GM19397 (cell line): Measurements from ENCODE around the gene NKPD1.
"Not testable (repeated sequence)": the region's sequence is repeated elsewhere in the genome, so short reads cannot be mapped to it uniquely, and the experiment has no call there.

ENCODE experiments used
- ATAC-seq: cut with Tn5 transposase; IDR thresholded peaks from one replicate; pipeline ENCODE4 v1.9.1; 2021; ENCODE audit warnings: mild to moderate bottlenecking, moderate library complexity; ENCODE audit not compliant: unreplicated experiment

NKPD1 gene

GRCh38 chr19:45119582-45119981 lies 41.2 kb downstream of the NKPD1 start:
- no peak for ATAC-seq

- not testable (repeated sequence) for ATAC-seq
Observed at GRCh38 chr19:45118591-45119355, 42.0 kb downstream of the NKPD1 start.

GRCh38 chr19:45118106-45118505 lies 42.7 kb downstream of the NKPD1 start:
- ATAC-seq = no peak

- ATAC-seq = no peak
Observed at GRCh38 chr19:45117671-45118070, 43.1 kb downstream of the NKPD1 start.

GRCh38 chr19:45117167-45117594 lies 43.6 kb downstream of the NKPD1 start:
- no peak for ATAC-seq

GRCh38 chr19:45115809-45116615 lies 44.8 kb downstream of the NKPD1 start:
- no peak for ATAC-seq

GRCh38 chr19:45114116-45114515 lies 46.7 kb downstream of the NKPD1 start:
- ATAC-seq = no peak

GRCh38 chr19:45113628-45114027 lies 47.2 kb downstream of the NKPD1 start:
- ATAC-seq = no peak

GRCh38 chr19:45112111-45112827 lies 48.5 kb downstream of the NKPD1 start:
- ATAC-seq = no peak
